ENCODE results near the gene NRCAM.

Gene NRCAM

DNA sequence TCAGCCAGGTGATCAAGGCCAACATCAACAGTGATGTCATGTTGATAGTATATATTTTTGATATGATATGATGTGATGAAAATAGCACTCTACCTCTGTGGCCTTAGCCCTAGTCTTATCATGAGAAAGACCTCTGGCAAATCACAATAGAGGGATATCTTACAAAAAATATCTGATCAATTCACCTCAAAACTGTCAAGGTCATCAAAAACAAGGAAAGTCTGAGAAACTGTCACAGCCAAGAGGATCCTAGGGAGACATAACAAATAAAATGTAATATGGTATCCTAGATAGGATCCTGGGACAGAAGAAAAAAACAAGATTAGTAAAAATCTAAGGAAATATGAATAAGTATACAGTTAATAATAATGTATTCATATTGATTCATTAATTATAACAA is 92.6 kb downstream of the NRCAM start:
- H3K9me3 ChIP-seq (ENCODE audit: control insufficient read depth, low read length): no peaks in the 10 kb centered on the region
- no peak overlapping the region for H2AFZ ChIP-seq
- no peaks in the 10 kb centered on the region for H3K4me1 ChIP-seq
- no peak overlapping the region for H3K4me3 ChIP-seq (ENCODE audit: low read depth, low read length)
- no peaks in the 10 kb centered on the region for H3K79me2 ChIP-seq
- H3K9ac ChIP-seq: no peak overlapping the region
- H3K27me3 ChIP-seq (ENCODE audit: control insufficient read depth, insufficient read depth, low read length): no peaks in the 10 kb centered on the region
- no peak overlapping the region for H3K4me2 ChIP-seq (ENCODE audit: low read length)
- H3K36me3 ChIP-seq (ENCODE audit: control insufficient read depth, insufficient read depth, low read length): no peaks in the 10 kb centered on the region
- H3K27ac ChIP-seq: no peak overlapping the region
- TF ChIP-seq, protein P1, sequence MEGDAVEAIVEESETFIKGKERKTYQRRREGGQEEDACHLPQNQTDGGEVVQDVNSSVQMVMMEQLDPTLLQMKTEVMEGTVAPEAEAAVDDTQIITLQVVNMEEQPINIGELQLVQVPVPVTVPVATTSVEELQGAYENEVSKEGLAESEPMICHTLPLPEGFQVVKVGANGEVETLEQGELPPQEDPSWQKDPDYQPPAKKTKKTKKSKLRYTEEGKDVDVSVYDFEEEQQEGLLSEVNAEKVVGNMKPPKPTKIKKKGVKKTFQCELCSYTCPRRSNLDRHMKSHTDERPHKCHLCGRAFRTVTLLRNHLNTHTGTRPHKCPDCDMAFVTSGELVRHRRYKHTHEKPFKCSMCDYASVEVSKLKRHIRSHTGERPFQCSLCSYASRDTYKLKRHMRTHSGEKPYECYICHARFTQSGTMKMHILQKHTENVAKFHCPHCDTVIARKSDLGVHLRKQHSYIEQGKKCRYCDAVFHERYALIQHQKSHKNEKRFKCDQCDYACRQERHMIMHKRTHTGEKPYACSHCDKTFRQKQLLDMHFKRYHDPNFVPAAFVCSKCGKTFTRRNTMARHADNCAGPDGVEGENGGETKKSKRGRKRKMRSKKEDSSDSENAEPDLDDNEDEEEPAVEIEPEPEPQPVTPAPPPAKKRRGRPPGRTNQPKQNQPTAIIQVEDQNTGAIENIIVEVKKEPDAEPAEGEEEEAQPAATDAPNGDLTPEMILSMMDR (IDR thresholded peaks at IDR 0.05): no peak

DNA sequence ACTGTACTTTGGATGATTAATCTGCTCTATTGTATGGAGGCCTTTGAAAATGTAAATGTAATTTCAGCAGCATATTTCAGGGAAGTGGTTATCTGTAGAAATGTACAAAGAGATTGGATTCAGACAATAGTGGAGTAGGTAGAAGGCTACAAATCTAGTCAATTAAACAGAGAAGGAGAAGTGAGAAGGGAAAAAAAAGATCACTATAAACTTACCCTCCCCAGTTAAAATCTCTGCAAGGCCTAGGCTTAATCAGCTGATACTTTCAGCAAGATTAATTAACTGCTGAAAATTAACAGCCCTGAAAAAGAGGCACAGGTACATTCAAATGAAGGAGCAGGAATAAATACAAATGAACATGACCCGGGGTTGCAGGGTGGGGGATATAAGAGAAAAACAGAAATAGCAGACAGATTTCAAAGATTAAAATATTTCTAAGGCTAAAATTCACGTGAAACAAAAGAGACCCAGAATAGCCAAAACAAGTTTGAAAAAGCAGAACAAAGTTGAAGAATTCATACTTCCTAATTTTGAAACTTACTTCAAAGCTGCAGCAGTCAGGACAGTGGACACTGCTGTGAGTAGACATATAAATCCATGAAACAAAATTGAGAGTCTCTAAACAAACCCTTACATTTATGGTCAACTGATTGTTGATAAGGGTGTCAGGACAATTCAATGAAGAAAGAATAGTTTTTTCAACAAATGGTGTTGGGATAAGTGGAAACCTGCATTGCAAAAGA is 96.0 kb downstream of the NRCAM start:
- Histone ChIP-seq H3K79me2 (peaks cover 4% of the 10 kb centered on the region), H3K4me1 (no peaks in the 10 kb centered on the region), H3K4me3 (ENCODE audit: low read depth, low read length) (no peak overlapping the region), H3K9me3 (ENCODE audit: control insufficient read depth, low read length) (no peaks in the 10 kb centered on the region), H3K9ac (no peak overlapping the region), H3K27ac (no peak overlapping the region), H2AFZ (no peak overlapping the region), H3K4me2 (ENCODE audit: low read length) (no peak overlapping the region), H3K36me3 (ENCODE audit: control insufficient read depth, insufficient read depth, low read length) (no peaks in the 10 kb centered on the region), H3K27me3 (ENCODE audit: control insufficient read depth, insufficient read depth, low read length) (no peaks in the 10 kb centered on the region)
- TF ChIP-seq, protein P1 (IDR thresholded peaks at IDR 0.05): no peak

DNA sequence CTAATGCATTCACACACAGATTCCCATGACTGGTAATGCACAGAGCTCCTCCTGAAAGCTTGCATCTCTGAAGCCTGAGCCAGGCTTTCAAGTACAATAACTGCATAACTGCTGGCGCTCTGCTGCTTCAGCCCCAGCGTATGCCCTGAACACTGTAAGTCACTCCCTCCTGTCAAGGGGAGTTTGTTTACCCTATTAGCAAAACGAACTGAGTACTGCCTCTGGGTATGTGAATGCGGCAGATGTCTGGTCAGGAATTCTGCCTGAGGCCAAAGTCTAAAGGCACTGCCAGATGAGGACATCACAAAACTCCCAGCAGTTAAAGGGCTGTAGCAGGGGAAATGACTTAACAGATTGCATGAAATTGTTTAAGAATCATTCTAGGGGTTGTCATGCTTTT is 97.7 kb downstream of the NRCAM start:
- Histone ChIP-seq H3K79me2 (peaks cover 4% of the 10 kb centered on the region), H3K27ac (no peak overlapping the region), H2AFZ (no peak overlapping the region), H3K9ac (no peak overlapping the region), H3K36me3 (ENCODE audit: control insufficient read depth, insufficient read depth, low read length) (no peaks in the 10 kb centered on the region), H3K9me3 (ENCODE audit: control insufficient read depth, low read length) (no peaks in the 10 kb centered on the region), H3K27me3 (ENCODE audit: control insufficient read depth, insufficient read depth, low read length) (no peaks in the 10 kb centered on the region), H3K4me2 (ENCODE audit: low read length) (no peak overlapping the region), H3K4me3 (ENCODE audit: low read depth, low read length) (no peak overlapping the region), H3K4me1 (no peaks in the 10 kb centered on the region)
- TF ChIP-seq, protein P1 (IDR thresholded peaks at IDR 0.05): no peak

DNA sequence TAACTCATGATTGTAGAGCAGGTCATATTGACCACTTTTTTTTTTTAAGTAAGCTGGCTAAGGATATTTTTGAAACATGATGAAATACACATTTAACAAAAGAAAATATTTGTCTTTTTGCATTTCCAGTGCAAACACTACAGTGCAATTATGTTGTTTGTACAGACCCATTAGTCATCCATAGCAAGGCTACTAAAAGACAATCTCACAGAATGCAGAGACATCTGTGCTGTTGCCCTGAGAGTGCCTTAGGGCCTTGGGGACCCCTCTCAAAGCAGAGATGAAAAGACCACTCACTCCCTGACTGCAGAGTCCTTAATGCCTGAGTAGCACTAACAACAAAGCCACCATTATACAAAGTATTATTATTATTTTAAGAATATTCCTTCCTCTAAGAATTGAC is 104.5 kb downstream of the NRCAM start:
- TF ChIP-seq, protein P1 (IDR thresholded peaks at IDR 0.05): no peak
- H3K27ac ChIP-seq: no peak overlapping the region
- no peak overlapping the region for H3K9ac ChIP-seq

DNA sequence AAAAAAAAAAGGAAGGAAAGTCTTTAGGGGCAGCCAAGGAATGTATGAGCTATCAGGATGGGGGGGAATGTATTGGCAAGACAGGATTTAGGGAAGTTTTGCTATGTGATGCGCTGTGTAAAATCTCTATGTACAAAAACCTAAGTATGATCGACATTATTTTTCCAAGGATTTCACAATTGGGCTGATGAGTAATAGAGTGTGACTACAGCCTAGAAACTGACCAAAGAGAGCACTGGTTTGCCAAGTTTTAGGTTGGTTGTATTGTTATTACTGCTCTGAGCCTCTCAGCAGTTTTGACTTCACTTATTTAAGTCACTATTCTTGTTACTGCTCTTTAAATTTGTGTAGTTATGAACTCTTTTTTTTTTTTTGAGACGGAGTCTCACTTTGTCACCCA is 107.3 kb downstream of the NRCAM start:
- Histone ChIP-seq H3K36me3 (ENCODE audit: control insufficient read depth, insufficient read depth, low read length) (no peaks in the 10 kb centered on the region), H3K4me1 (no peaks in the 10 kb centered on the region), H3K4me2 (ENCODE audit: low read length) (no peak overlapping the region), H3K9ac (no peak overlapping the region), H3K9me3 (ENCODE audit: control insufficient read depth, low read length) (no peaks in the 10 kb centered on the region), H3K27me3 (ENCODE audit: control insufficient read depth, insufficient read depth, low read length) (no peaks in the 10 kb centered on the region), H3K27ac (no peak overlapping the region), H2AFZ (no peak overlapping the region), H3K79me2 (no peaks in the 10 kb centered on the region), H3K4me3 (ENCODE audit: low read depth, low read length) (no peak overlapping the region)
- TF ChIP-seq, protein P1 (IDR thresholded peaks at IDR 0.05): no peak

More for the DNA sequence above, 104.5 kb downstream of the NRCAM start:
- Histone ChIP-seq H3K9me3 (ENCODE audit: control insufficient read depth, low read length) (no peaks in the 10 kb centered on the region), H3K79me2 (peaks cover under 1% of the 10 kb centered on the region), H3K4me3 (ENCODE audit: low read depth, low read length) (no peak overlapping the region), H3K4me2 (ENCODE audit: low read length) (no peak overlapping the region), H3K36me3 (ENCODE audit: control insufficient read depth, insufficient read depth, low read length) (no peaks in the 10 kb centered on the region), H3K27me3 (ENCODE audit: control insufficient read depth, insufficient read depth, low read length) (no peaks in the 10 kb centered on the region), H3K4me1 (no peaks in the 10 kb centered on the region), H2AFZ (no peak overlapping the region)

All from parathyroid adenoma (tissue), 2 donors.